ENCODE data around the gene SYNE2.
"Not testable (repeated sequence)": the region's sequence is repeated elsewhere in the genome, so short reads cannot be mapped to it uniquely, and the experiment has no call there.

SYNE2 gene

DNA sequence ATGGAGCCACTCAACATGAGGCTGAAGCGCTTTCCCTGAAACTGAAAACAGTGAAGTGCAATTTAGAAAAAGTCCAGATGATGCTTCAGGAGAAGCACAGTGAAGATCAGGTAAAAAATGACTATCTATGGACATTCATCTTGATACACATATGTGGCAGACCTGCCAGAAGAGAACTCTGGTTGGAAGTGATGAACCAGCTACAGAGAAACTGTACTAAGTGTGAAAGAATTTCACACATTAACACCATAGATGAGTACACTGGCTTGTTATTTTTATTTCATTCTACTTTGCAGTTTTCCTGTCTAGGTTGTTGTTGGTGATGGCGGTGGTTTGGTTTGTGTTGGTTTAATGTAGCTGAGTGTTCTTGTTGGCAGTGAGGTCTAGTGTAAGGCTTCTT, 266.7 kb downstream of the SYNE2 start:
- no peak for DNase-seq (ENCODE audit: low spot score)

GRCh38 chr14:64119980-64120379, 267.2 kb downstream of the SYNE2 start:
- DNase-seq (ENCODE audit: low spot score), result no peak

- DNase-seq (ENCODE audit: low spot score), result no peak
Measured at GRCh38 chr14:64123241-64123822, 270.5 kb downstream of the SYNE2 start.

DNA sequence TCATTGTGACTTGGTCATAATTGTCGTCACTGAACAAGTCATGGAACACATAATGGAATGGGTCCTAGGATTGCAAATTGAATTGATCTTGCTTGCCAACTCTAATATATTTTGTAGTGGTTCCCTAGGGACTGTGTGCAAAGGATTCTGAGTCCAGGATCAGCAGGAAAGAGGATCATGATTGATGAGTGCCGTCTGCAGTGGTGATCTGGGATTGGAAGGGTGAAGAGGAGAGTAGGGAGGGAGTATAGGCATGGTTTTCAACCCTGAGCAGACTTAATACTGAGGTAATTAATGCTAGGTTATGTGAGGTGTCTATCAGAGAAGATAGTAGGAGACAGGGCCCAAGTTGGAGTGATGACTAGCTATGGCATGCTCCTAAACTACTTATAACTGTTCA, 272.5 kb downstream of the SYNE2 start:
- DNase-seq (ENCODE audit: low spot score), result no peak

- no peak for DNase-seq (ENCODE audit: low spot score)
Measured at GRCh38 chr14:64126548-64126947, 273.7 kb downstream of the SYNE2 start.

- DNase-seq (ENCODE audit: low spot score), result peak; percentile 61
Measured at GRCh38 chr14:64137657-64138290, 285.0 kb downstream of the SYNE2 start.

DNA sequence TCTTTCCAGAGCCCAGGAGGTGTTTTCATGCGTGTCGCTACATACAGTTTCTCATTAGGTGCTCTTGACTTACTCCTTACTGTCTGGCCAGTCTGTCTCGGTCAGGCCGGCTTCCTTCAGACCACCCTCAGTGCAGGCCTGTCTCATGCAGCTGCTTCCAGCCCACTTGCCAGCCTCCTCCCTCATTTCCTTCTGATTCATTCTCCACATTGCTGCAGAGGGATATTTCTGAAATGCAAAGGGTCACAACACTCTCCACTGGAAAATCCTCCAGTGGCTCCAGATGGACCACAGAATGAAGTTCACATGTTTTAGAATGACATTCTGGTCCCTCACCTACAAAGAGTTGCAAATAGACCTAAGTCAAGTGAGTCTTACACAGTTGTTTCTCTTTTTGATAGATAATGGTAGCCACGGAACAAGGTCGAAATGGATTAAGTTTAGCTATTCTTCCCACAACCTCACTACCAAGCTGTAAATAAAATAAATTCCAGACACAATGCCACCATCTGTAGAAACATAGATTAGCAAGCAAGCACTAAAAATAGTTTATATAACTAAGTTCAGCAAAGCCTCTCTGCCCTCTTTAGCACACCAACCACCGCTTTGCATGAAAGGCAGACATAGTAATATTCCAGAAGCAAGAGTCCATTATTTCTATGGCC, 294.5 kb downstream of the SYNE2 start:
- DNase-seq (ENCODE audit: low spot score), result peak; percentile 19

- DNase-seq (ENCODE audit: low spot score), result no peak
Measured at GRCh38 chr14:64149921-64150320, 297.1 kb downstream of the SYNE2 start.

- DNase-seq (ENCODE audit: low spot score), result peak; percentile 82
Measured at GRCh38 chr14:64158608-64159007, 305.8 kb downstream of the SYNE2 start.

- DNase-seq (ENCODE audit: low spot score), result peak; percentile 43
Measured at GRCh38 chr14:64159588-64159987, 306.8 kb downstream of the SYNE2 start.

GRCh38 chr14:64170181-64170580, 317.4 kb downstream of the SYNE2 start:
- no peak for DNase-seq (ENCODE audit: low spot score)

DNA sequence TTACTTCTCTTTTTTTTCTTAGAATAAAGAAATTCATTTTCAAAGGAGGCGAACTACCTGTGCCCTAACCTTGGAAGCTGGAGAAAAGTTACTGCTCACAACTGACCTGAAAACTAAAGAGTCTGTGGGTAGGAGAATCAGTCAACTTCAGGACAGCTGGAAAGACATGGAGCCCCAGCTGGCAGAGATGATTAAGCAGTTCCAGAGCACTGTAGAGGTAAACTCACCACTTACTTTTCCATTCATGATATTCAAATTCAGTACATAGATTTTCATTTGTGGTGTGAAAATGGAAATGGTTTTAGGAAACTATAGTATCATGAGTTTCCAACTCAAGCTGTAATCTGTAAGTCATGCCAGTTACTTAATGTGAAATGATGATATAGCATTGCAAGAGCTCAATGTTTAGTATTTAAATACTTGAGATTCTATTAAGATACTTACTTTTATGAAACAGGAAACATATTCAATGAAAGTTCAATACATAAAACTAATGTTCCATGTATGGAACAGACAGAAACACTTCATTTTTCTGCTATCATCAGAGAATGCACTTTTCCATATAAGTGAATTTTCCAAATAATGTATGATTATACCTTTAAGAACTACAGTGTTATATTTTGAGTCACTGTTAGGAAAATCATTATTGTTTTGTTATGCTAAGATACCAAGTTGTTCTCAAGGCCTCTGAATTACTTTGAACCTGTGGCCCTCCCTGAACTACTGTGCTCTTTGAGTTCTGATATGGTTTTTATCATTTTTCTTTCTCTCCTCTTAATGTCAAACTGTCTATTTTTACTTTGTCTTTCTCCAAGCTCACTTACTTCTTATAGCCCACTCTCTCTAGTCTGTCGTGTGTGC, 322.3 kb downstream of the SYNE2 start:
- DNase-seq (ENCODE audit: low spot score), result no peak

DNA sequence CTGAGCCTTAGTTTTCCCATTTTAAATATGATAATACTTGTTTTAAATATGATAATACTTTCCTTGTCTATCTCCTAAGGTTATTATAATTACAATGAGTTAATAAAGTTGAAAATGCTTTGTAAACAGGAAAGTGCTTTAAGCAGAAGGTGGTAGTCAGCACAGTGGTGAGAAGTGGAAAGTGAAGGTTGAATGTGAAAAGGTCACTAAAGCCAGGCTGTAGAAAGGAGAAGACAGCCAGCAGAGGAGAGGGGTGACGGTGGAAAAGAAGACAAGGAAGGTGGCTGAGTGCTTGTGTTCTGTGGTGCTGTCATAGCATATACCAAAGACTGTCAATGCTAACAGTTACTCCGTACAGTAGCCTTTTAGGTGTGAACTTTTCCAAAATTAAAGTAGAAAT, 323.5 kb downstream of the SYNE2 start:
- no peak for DNase-seq (ENCODE audit: low spot score)

DNA sequence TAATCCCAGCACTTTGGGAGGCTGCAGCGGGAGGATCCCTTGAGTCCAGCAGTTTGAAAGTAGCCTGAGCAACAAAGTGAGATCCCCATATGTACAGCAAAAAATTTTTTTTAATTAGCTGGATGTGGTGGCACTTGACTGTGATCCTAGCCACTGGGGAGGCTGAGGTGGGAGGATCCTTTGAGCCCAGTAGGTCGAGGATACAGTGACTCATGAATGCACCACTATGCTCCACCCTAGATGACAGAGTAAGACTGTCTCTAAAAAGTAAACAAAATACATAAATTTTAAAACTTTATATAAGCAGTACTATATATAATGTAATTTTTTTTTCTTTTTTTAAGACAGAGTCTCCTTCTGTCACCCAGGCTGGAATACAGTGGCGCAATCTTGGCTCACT, 326.0 kb downstream of the SYNE2 start:
- no peak for DNase-seq (ENCODE audit: low spot score)

- not testable (repeated sequence) for DNase-seq (ENCODE audit: low spot score)
Measured at GRCh38 chr14:64182908-64183307, 330.1 kb downstream of the SYNE2 start.

- no peak for DNase-seq (ENCODE audit: low spot score)
Measured at GRCh38 chr14:64184103-64184729, 331.4 kb downstream of the SYNE2 start.

- no peak for DNase-seq (ENCODE audit: low spot score)
Measured at GRCh38 chr14:64185184-64185583, 332.4 kb downstream of the SYNE2 start.

DNA sequence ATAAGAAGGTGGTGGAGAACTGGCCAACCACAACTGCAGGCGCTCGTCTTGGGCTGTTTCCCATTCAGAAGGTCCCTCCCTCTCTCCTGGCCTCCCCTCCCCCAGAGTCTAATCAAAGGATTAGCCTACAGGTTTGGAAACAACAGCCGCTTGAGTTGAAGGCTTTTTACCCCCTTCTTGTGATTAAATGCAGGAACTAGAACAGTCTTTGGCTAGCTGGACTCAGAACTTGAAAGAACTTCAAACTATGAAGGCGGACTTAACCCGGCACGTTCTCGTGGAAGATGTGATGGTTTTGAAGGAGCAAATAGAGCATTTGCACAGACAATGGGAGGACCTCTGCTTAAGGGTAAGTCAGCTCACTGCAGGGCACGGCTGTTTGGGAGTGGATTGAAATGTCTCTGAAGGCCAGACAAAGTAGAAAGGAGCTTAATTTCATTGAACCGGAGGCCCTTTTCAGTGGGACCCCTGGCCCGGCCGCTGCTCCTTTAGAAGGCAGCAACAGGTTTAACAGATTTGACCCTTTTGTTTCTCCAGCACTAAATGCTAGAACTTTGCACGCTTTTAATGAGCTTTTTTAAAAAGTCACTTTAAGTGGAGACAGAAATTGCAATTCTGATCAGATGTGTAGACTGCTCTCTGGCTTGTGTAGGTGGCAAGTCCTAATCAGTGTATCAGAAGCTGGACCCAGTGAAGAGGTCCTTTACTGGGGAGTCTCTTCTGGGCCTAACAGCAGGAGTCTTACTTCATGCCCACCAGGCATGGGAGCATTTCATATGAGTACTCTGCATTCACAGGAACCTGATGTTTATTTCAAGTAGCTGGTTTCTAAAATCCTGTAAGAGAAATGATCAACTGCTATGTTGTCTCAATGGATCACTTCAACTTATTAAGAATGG, 333.7 kb downstream of the SYNE2 start:
- DNase-seq (ENCODE audit: low spot score), result no peak

- DNase-seq (ENCODE audit: low spot score), result no peak
Measured at GRCh38 chr14:64187331-64187730, 334.5 kb downstream of the SYNE2 start.

- no peak for DNase-seq (ENCODE audit: low spot score)
Measured at GRCh38 chr14:64190974-64191502, 338.2 kb downstream of the SYNE2 start.

DNA sequence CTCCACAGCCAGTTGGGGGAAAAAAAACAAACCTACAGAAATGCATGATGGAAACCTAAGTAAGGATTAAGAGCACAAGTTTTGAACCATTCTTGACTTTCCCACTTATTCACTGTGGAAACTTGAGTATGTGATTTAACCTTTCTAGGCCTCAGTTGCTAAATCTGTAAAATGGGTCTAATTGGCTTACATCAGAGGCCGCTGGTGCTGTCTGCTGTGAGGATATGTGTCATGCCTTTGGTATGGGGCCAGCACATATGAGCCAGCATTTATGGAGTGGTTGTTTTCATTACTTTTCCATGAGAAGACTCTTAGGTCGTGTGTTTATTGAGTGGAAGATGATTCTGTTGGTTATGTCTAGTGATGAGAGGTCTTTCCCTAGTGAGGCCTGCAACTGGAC, 339.0 kb downstream of the SYNE2 start:
- DNase-seq (ENCODE audit: low spot score), result no peak

Data from cerebellar cortex (tissue), 1 donor.